ENCODE data around the gene STX7.

- no peak for TF ChIP-seq POLR2A (IDR thresholded peaks at IDR 0.05; ENCODE audit: low read depth, low read length)
- TF ChIP-seq CTCF (IDR thresholded peaks at IDR 0.05; ENCODE audit: extremely low read depth in 1 of 2, insufficient read depth in 1 of 2, low read depth in 1 of 2, low read length in 2 of 2), result no peak
These were observed 67.5 kb downstream of the STX7 start for GRCh38 chr6:132445201-132445951.

Measured in endothelial cell of umbilical vein (primary cell).